ENCODE results near the gene FTO.

FTO gene

GRCh38 chr16:53933407-53933806 lies 229.5 kb downstream of the FTO start:
- no peak for DNase-seq (ENCODE audit: low read depth in 3 of 3)

- no peak for DNase-seq (ENCODE audit: low read depth in 3 of 3)
These were observed 232.1 kb downstream of the FTO start for GRCh38 chr16:53936052-53936451.

- no peak for DNase-seq (ENCODE audit: low read depth in 3 of 3)
These were observed 232.6 kb downstream of the FTO start for GRCh38 chr16:53936529-53936928.

GRCh38 chr16:53937161-53937880 lies 233.4 kb downstream of the FTO start:
- no peak for DNase-seq (ENCODE audit: low read depth in 3 of 3)

- no peak for DNase-seq (ENCODE audit: low read depth in 3 of 3)
These were observed 240.1 kb downstream of the FTO start for GRCh38 chr16:53944025-53944424.

GRCh38 chr16:53945996-53946395 lies 242.0 kb downstream of the FTO start:
- no peak for DNase-seq (ENCODE audit: low read depth in 3 of 3)

GRCh38 chr16:53946746-53947386 lies 242.9 kb downstream of the FTO start:
- no peak for DNase-seq (ENCODE audit: low read depth in 3 of 3)

- no peak for DNase-seq (ENCODE audit: low read depth in 3 of 3)
These were observed 243.7 kb downstream of the FTO start for GRCh38 chr16:53947642-53948041.

GRCh38 chr16:53948326-53948725 lies 244.4 kb downstream of the FTO start:
- no peak for DNase-seq (ENCODE audit: low read depth in 3 of 3)

- DNase-seq (ENCODE audit: low read depth in 3 of 3), result no peak
These were observed 244.9 kb downstream of the FTO start for GRCh38 chr16:53948734-53949430.

- DNase-seq (ENCODE audit: low read depth in 3 of 3), result no peak
These were observed 245.9 kb downstream of the FTO start for GRCh38 chr16:53949715-53950410.

GRCh38 chr16:53950677-53951076 lies 246.7 kb downstream of the FTO start:
- no peak for DNase-seq (ENCODE audit: low read depth in 3 of 3)

- no peak for DNase-seq (ENCODE audit: low read depth in 3 of 3)
These were observed 248.6 kb downstream of the FTO start for GRCh38 chr16:53952215-53953208.

GRCh38 chr16:53953336-53953735 lies 249.4 kb downstream of the FTO start:
- no peak for DNase-seq (ENCODE audit: low read depth in 3 of 3)

- DNase-seq (ENCODE audit: low read depth in 3 of 3), result no peak
These were observed 251.4 kb downstream of the FTO start for GRCh38 chr16:53955221-53955875.

- no peak for DNase-seq (ENCODE audit: low read depth in 3 of 3)
These were observed 254.5 kb downstream of the FTO start for GRCh38 chr16:53958341-53958880.

GRCh38 chr16:53960050-53960812 lies 256.3 kb downstream of the FTO start:
- DNase-seq (ENCODE audit: low read depth in 3 of 3), result no peak

- no peak for DNase-seq (ENCODE audit: low read depth in 3 of 3)
These were observed 257.1 kb downstream of the FTO start for GRCh38 chr16:53960954-53961616.

- DNase-seq (ENCODE audit: low read depth in 3 of 3), result no peak
These were observed 258.1 kb downstream of the FTO start for GRCh38 chr16:53962041-53962440.
